Measurements from ENCODE around the gene BMP8A. TPM values are rescaled to one million over a fixed set of nuclear protein-coding genes. Genes with fewer than 3 reads are reported as not detected.
"Not testable (repeated sequence)": the region's sequence is repeated elsewhere in the genome, so short reads cannot be mapped to it uniquely, and the experiment has no call there.

BMP8A gene
- total and polyA plus RNA-seq, 4 donors, result 3.0 to 5.0 (median 4.1) TPM

GRCh38 chr1:39524591-39525365 lies 33.3 kb downstream of the BMP8A start:
- Histone ChIP-seq H3K9me3 (ENCODE audit: control insufficient read depth, insufficient read depth, low read length) (no peaks in the 10 kb centered on the region), H3K27ac (ENCODE audit: low read depth, low read length) (no peak overlapping the region), H3K36me3 (ENCODE audit: control insufficient read depth, insufficient read depth, low read length) (peaks cover 62% of the 10 kb centered on the region), H3K4me1 (ENCODE audit: control insufficient read depth, insufficient read depth, low read length) (peaks cover 5% of the 10 kb centered on the region), H3K27me3 (ENCODE audit: control insufficient read depth, insufficient read depth, low read length) (no peaks in the 10 kb centered on the region), H3K4me3 (ENCODE audit: low read depth, low read length) (no peak overlapping the region)
- no peak for DNase-seq (ENCODE audit: low read depth in 4 of 6, low spot score in 6 of 6)
- 91% methylated on average over 15 of the region's 15 CpGs for WGBS (ENCODE audit: insufficient coverage)

- Histone ChIP-seq H3K9me3 (ENCODE audit: control insufficient read depth, insufficient read depth, low read length) (no peaks in the 10 kb centered on the region), H3K4me3 (ENCODE audit: low read depth, low read length) (no peak overlapping the region), H3K27me3 (ENCODE audit: control insufficient read depth, insufficient read depth, low read length) (no peaks in the 10 kb centered on the region), H3K36me3 (ENCODE audit: control insufficient read depth, insufficient read depth, low read length) (peaks cover 70% of the 10 kb centered on the region), H3K4me1 (ENCODE audit: control insufficient read depth, insufficient read depth, low read length) (peaks cover 5% of the 10 kb centered on the region), H3K27ac (ENCODE audit: low read depth, low read length) (no peak overlapping the region)
- WGBS (ENCODE audit: insufficient coverage), result 84% methylated on average over 15 of the region's 17 CpGs
- DNase-seq (ENCODE audit: low read depth in 4 of 6, low spot score in 6 of 6), result no peak
Measured at GRCh38 chr1:39525366-39526165, 34.1 kb downstream of the BMP8A start.

- Histone ChIP-seq H3K36me3 (ENCODE audit: control insufficient read depth, insufficient read depth, low read length) (peaks cover 80% of the 10 kb centered on the region), H3K27me3 (ENCODE audit: control insufficient read depth, insufficient read depth, low read length) (no peaks in the 10 kb centered on the region), H3K4me1 (ENCODE audit: control insufficient read depth, insufficient read depth, low read length) (peaks cover 5% of the 10 kb centered on the region), H3K27ac (ENCODE audit: low read depth, low read length) (no peak overlapping the region), H3K4me3 (ENCODE audit: low read depth, low read length) (no peak overlapping the region), H3K9me3 (ENCODE audit: control insufficient read depth, insufficient read depth, low read length) (no peaks in the 10 kb centered on the region)
- whole genome bisulfite sequencing (ENCODE audit: insufficient coverage), result 96% methylated on average over 11 of the region's 11 CpGs
- no peak for DNase-seq (ENCODE audit: low read depth in 4 of 6, low spot score in 6 of 6)
Measured at GRCh38 chr1:39526466-39527189, 35.2 kb downstream of the BMP8A start.

- H3K27me3 ChIP-seq (ENCODE audit: control insufficient read depth, insufficient read depth, low read length); H3K4me1 ChIP-seq (ENCODE audit: control insufficient read depth, insufficient read depth, low read length); H3K9me3 ChIP-seq (ENCODE audit: control insufficient read depth, insufficient read depth, low read length); DNase-seq (ENCODE audit: low read depth in 4 of 6, low spot score in 6 of 6); H3K27ac ChIP-seq (ENCODE audit: low read depth, low read length); H3K4me3 ChIP-seq (ENCODE audit: low read depth, low read length): not testable (repeated sequence)
- peaks cover 81% of the 10 kb centered on the region for H3K36me3 ChIP-seq (ENCODE audit: control insufficient read depth, insufficient read depth, low read length)
- WGBS (ENCODE audit: insufficient coverage), result 90% methylated on average over 6 of the region's 8 CpGs
Measured at GRCh38 chr1:39527190-39527579, 35.7 kb downstream of the BMP8A start.

- Histone ChIP-seq H3K27ac (ENCODE audit: low read depth, low read length) (no peak overlapping the region), H3K9me3 (ENCODE audit: control insufficient read depth, insufficient read depth, low read length) (no peaks in the 10 kb centered on the region), H3K4me1 (ENCODE audit: control insufficient read depth, insufficient read depth, low read length) (peaks cover 5% of the 10 kb centered on the region), H3K27me3 (ENCODE audit: control insufficient read depth, insufficient read depth, low read length) (no peaks in the 10 kb centered on the region), H3K4me3 (ENCODE audit: low read depth, low read length) (no peak overlapping the region), H3K36me3 (ENCODE audit: control insufficient read depth, insufficient read depth, low read length) (peaks cover 85% of the 10 kb centered on the region)
- 91% methylated on average over 4 of the region's 4 CpGs for WGBS (ENCODE audit: insufficient coverage)
- DNase-seq (ENCODE audit: low read depth in 4 of 6, low spot score in 6 of 6), result no peak
Measured at GRCh38 chr1:39528082-39528481, 36.6 kb downstream of the BMP8A start.

GRCh38 chr1:39529901-39530535 lies 38.6 kb downstream of the BMP8A start:
- 93% methylated on average over 10 of the region's 10 CpGs for WGBS (ENCODE audit: insufficient coverage)
- no peaks in the 10 kb centered on the region for H3K9me3 ChIP-seq (ENCODE audit: control insufficient read depth, insufficient read depth, low read length)
- H3K27ac ChIP-seq (ENCODE audit: low read depth, low read length), result no peak overlapping the region
- no peaks in the 10 kb centered on the region for H3K4me1 ChIP-seq (ENCODE audit: control insufficient read depth, insufficient read depth, low read length)
- peaks cover 79% of the 10 kb centered on the region for H3K36me3 ChIP-seq (ENCODE audit: control insufficient read depth, insufficient read depth, low read length)
- no peak overlapping the region for H3K4me3 ChIP-seq (ENCODE audit: low read depth, low read length)
- DNase-seq (ENCODE audit: low read depth in 4 of 6, low spot score in 6 of 6), result no peak
- no peaks in the 10 kb centered on the region for H3K27me3 ChIP-seq (ENCODE audit: control insufficient read depth, insufficient read depth, low read length)

- WGBS (ENCODE audit: insufficient coverage), result 94% methylated on average over 3 of the region's 4 CpGs
- Histone ChIP-seq H3K27ac (ENCODE audit: low read depth, low read length) (no peak overlapping the region), H3K36me3 (ENCODE audit: control insufficient read depth, insufficient read depth, low read length) (peaks cover 75% of the 10 kb centered on the region), H3K4me1 (ENCODE audit: control insufficient read depth, insufficient read depth, low read length) (no peaks in the 10 kb centered on the region), H3K27me3 (ENCODE audit: control insufficient read depth, insufficient read depth, low read length) (no peaks in the 10 kb centered on the region), H3K9me3 (ENCODE audit: control insufficient read depth, insufficient read depth, low read length) (no peaks in the 10 kb centered on the region), H3K4me3 (ENCODE audit: low read depth, low read length) (no peak overlapping the region)
- no peak for DNase-seq (ENCODE audit: low read depth in 4 of 6, low spot score in 6 of 6)
Measured at GRCh38 chr1:39531526-39531925, 40.1 kb downstream of the BMP8A start.

GRCh38 chr1:39533442-39533841 lies 42.0 kb downstream of the BMP8A start:
- DNase-seq (ENCODE audit: low read depth in 4 of 6, low spot score in 6 of 6), result no peak
- H3K36me3 ChIP-seq (ENCODE audit: control insufficient read depth, insufficient read depth, low read length), result peaks cover 67% of the 10 kb centered on the region
- H3K27ac ChIP-seq (ENCODE audit: low read depth, low read length), result no peak overlapping the region
- no CpG with 5 or more reads among the region's 1 CpG for WGBS (ENCODE audit: insufficient coverage)
- no peaks in the 10 kb centered on the region for H3K27me3 ChIP-seq (ENCODE audit: control insufficient read depth, insufficient read depth, low read length)
- no peaks in the 10 kb centered on the region for H3K9me3 ChIP-seq (ENCODE audit: control insufficient read depth, insufficient read depth, low read length)
- H3K4me3 ChIP-seq (ENCODE audit: low read depth, low read length), result no peak overlapping the region
- H3K4me1 ChIP-seq (ENCODE audit: control insufficient read depth, insufficient read depth, low read length), result no peaks in the 10 kb centered on the region

- Histone ChIP-seq H3K9me3 (ENCODE audit: control insufficient read depth, insufficient read depth, low read length) (no peaks in the 10 kb centered on the region), H3K4me3 (ENCODE audit: low read depth, low read length) (no peak overlapping the region), H3K4me1 (ENCODE audit: control insufficient read depth, insufficient read depth, low read length) (no peaks in the 10 kb centered on the region), H3K27ac (ENCODE audit: low read depth, low read length) (no peak overlapping the region), H3K36me3 (ENCODE audit: control insufficient read depth, insufficient read depth, low read length) (peaks cover 49% of the 10 kb centered on the region), H3K27me3 (ENCODE audit: control insufficient read depth, insufficient read depth, low read length) (no peaks in the 10 kb centered on the region)
- WGBS (ENCODE audit: insufficient coverage), result 91% methylated on average over 8 of the region's 9 CpGs
- no peak for DNase-seq (ENCODE audit: low read depth in 4 of 6, low spot score in 6 of 6)
Measured at GRCh38 chr1:39538531-39539251, 47.3 kb downstream of the BMP8A start.
